ENCODE measurements around the gene PIP5K1C.

Gene PIP5K1C

DNA sequence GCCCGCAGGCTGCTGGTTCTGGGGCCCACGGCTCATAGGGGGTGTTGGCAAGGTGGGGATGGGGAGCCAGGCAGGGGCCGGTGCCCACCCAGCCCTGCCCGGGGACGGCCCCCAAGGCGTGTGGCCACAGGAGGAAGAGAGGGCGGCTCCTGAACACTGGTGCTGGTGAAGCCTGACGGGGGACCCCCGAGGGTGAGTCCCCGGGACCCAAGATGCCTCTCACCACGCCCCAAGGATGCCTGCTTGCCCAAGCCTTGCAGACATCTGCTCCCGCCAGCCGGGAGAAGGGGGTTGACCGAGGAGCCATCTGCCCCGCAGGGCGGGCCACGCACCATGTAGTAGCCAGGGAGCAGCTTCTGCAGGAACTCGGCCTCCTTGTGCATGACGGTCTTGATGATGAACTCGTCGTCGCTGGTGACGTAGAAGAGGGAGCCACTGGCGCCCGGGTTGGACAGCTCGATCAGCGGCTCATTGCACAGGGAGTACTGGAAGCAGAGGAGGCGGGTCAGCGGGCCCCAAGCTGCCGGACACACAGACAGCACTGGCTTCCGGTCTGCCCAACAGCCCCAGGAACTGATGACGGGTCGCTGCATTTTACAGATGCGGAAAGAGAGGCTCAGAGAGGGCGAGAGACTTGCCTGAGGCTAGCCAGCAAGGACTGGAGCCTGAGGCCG is 44.1 kb downstream of the PIP5K1C start:
- TF ChIP-seq, protein P1, sequence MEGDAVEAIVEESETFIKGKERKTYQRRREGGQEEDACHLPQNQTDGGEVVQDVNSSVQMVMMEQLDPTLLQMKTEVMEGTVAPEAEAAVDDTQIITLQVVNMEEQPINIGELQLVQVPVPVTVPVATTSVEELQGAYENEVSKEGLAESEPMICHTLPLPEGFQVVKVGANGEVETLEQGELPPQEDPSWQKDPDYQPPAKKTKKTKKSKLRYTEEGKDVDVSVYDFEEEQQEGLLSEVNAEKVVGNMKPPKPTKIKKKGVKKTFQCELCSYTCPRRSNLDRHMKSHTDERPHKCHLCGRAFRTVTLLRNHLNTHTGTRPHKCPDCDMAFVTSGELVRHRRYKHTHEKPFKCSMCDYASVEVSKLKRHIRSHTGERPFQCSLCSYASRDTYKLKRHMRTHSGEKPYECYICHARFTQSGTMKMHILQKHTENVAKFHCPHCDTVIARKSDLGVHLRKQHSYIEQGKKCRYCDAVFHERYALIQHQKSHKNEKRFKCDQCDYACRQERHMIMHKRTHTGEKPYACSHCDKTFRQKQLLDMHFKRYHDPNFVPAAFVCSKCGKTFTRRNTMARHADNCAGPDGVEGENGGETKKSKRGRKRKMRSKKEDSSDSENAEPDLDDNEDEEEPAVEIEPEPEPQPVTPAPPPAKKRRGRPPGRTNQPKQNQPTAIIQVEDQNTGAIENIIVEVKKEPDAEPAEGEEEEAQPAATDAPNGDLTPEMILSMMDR (IDR thresholded peaks at IDR 0.05), result no peak
- H3K27ac Mint-ChIP-seq, result no peak overlapping the region
- H3K36me3 Mint-ChIP-seq (ENCODE audit: low read depth), result peaks cover 28% of the 10 kb centered on the region
- DNase-seq, result no peak
- H3K9me3 Mint-ChIP-seq, result no peaks in the 10 kb centered on the region
- no peak overlapping the region for H3K4me3 Mint-ChIP-seq
- H3K4me1 Mint-ChIP-seq, result no peaks in the 10 kb centered on the region
- H3K27me3 Mint-ChIP-seq (ENCODE audit: low read depth, poor library complexity), result no peaks in the 10 kb centered on the region

DNA sequence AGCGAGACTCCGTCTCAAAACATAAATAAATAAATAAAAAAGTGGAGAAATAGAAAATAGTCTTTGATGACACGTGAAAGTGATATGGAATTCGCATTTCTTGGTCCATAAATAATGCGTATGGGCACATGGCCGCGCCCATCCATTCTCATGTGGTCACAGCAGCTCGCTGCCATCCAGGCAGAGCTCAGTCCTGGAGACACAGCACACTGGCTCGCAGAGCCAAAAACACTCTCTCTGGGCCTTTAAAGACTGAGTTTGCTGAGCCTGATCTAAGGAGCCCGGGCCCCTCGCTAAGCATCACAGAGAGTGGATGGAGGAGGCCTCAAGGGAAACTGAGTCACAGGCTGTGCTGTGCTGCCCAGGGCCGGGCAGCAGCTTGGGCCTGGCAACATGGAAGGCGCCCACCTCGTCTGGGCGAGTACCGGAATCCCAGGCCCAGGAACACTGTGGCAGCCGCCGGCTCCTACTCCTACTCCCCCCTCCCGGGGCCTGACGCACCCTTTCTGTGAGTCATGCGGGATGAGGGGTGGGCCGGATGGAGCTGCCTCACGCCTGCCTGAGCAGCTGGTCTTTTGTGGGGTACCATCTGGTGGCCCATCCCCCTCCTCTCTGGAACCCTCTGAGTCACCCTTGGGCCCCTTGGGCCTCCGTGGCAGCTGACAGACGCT is 44.7 kb downstream of the PIP5K1C start:
- peaks cover 27% of the 10 kb centered on the region for H3K36me3 Mint-ChIP-seq (ENCODE audit: low read depth)
- no peaks in the 10 kb centered on the region for H3K27me3 Mint-ChIP-seq (ENCODE audit: low read depth, poor library complexity)
- no peak overlapping the region for H3K27ac Mint-ChIP-seq
- no peak overlapping the region for H3K4me3 Mint-ChIP-seq
- H3K4me1 Mint-ChIP-seq, result no peaks in the 10 kb centered on the region
- TF ChIP-seq, protein P1 (IDR thresholded peaks at IDR 0.05), result no peak
- H3K9me3 Mint-ChIP-seq, result no peaks in the 10 kb centered on the region
- no peak for DNase-seq

DNA sequence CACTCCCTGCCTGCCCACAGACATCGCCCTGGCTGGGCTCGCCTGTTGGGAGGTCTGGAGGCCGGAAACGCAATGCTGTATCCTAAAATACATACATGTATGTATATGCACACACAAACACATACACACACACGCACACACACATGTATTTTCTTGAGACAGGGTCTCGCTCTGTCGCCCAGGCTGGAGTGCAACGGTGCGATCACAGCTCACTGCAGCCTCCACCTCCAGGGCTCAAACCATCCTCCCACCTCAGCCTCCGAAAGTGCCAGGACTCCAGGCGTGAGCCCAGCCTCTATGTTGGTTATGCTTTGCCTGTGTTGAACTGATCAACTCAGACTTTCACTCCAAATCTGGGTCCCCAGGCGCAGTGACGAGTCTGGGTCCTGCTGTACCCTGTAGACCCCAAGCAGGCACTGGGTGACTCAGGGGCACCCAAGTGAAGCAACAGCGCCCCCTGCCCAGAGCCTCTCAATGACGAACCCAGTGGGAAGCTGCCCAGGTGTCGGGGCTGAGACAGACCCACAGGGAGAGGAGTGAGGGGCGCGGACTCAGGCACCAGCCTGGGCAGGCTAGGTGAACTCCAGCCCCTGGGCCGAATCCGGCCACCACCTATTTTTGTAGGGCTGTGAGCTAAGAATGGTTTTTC is 46.3 kb downstream of the PIP5K1C start:
- Mint-ChIP-seq H3K36me3 (ENCODE audit: low read depth) (peaks cover 27% of the 10 kb centered on the region), H3K27me3 (ENCODE audit: low read depth, poor library complexity) (no peaks in the 10 kb centered on the region), H3K27ac (no peak overlapping the region), H3K4me1 (no peaks in the 10 kb centered on the region), H3K4me3 (no peak overlapping the region), H3K9me3 (no peaks in the 10 kb centered on the region)
- no peak for DNase-seq
- TF ChIP-seq, protein P1 (IDR thresholded peaks at IDR 0.05), result no peak

DNA sequence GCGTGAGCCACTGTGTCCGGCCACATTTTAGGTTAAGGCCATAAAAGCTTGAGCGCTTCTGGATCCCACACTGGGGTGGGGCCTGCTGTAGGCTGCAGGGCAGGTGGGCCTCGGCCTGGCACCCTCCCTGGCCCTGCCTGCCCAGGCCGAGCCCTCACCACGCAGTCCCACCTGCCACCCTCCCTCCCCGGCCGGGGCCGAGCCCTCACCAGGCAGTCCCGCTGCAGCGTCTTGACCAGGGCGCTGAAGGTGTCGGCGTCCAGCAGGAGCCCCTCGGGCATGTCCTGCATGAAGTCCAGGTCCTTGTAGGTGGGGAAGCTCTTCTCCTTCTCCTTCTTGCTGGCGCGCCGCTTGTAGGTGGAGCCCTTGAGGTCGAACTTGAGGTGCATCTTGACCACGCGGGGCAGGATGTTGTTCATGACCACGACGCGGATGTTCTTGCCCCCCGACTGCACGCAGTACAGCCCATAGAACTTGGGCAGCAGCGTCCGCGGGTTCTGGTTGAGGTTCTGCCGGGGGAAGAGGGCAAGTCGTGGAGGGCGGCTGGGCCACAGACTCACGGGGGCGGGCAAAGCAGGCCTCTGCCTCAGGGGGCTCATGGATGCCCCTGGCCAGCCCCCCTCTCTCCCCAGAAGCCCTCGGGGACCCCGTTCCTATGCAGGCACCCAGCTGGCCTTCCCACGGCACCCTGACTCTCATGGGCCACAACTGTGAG is 47.0 kb downstream of the PIP5K1C start:
- H3K9me3 Mint-ChIP-seq, result no peaks in the 10 kb centered on the region
- peaks cover 24% of the 10 kb centered on the region for H3K36me3 Mint-ChIP-seq (ENCODE audit: low read depth)
- no peaks in the 10 kb centered on the region for H3K4me1 Mint-ChIP-seq
- H3K27me3 Mint-ChIP-seq (ENCODE audit: low read depth, poor library complexity), result no peaks in the 10 kb centered on the region
- TF ChIP-seq, protein P1 (IDR thresholded peaks at IDR 0.05), result no peak
- H3K27ac Mint-ChIP-seq, result no peak overlapping the region
- H3K4me3 Mint-ChIP-seq, result no peak overlapping the region
- DNase-seq, result no peak

DNA sequence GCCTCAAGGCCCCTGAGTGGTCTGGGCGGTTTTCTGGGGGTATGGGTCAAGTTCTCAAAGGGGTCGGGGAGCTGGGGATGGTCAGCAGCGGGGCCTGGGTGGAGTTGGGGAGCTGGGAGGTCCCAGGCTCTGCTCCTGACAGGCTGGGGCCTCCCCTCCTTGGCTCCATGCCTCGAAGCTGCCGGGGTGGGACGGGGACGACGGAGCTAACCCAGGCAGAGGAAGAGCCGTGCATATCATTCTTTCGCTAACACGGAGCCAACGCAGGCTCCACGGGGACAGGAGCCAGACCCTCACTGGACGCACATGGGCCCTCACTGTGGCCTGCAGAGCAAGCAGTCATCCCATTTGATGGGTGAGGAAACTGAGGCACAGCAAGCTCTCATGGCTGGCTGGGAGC is 47.8 kb downstream of the PIP5K1C start:
- Mint-ChIP-seq H3K4me1 (no peaks in the 10 kb centered on the region), H3K27ac (no peak overlapping the region), H3K27me3 (ENCODE audit: low read depth, poor library complexity) (no peaks in the 10 kb centered on the region), H3K36me3 (ENCODE audit: low read depth) (peaks cover 21% of the 10 kb centered on the region), H3K9me3 (no peaks in the 10 kb centered on the region), H3K4me3 (no peak overlapping the region)
- TF ChIP-seq, protein P1 (IDR thresholded peaks at IDR 0.05), result no peak
- DNase-seq, result no peak
